ENCODE data around the gene RYR3.

RYR3 gene

DNA sequence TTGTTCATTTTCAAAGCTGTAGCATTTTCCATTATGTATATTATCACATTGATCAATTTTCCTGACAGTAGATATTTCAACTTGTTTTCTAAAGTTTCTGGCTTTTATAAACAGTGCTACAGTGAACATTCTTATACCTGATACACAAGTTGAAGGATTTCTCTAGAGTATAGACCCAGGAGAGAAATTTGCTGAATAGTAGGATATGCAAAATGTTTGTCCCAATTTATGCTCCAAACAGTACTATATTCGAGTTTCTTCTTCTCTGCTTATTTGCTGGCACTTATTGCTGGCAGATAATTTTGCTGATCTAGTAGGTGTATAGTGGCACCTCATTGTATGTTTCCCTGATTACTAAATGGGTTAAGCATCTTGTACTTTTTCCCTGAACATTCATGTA lies 540.3 kb downstream of the RYR3 start:
- no peak for DNase-seq

GRCh38 chr15:33852094-33852493 lies 541.3 kb downstream of the RYR3 start:
- DNase-seq: no peak

- no peak for DNase-seq
These were observed 541.8 kb downstream of the RYR3 start for GRCh38 chr15:33852570-33852969.

GRCh38 chr15:33857726-33858125 lies 547.0 kb downstream of the RYR3 start:
- DNase-seq: no peak

DNA sequence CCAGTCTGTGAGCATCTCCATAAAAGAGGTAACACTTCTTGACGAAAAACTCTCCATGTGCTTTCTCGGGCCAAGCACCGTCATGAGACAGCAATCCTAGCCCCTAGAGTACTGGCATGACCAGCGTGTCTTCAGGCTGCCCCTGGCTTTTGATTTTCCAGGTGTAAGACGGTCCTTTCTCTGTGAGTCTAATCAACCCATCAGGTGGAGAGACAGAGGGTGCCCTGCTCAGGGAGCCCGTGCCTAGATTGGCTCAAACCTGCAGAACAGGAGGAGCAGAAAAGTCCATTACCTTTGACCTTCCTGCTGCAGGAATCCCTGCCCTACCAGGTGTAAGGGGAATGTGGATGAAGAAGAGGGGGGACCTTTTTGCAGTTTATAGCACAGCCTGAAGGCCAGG lies 548.1 kb downstream of the RYR3 start:
- no peak for DNase-seq

DNA sequence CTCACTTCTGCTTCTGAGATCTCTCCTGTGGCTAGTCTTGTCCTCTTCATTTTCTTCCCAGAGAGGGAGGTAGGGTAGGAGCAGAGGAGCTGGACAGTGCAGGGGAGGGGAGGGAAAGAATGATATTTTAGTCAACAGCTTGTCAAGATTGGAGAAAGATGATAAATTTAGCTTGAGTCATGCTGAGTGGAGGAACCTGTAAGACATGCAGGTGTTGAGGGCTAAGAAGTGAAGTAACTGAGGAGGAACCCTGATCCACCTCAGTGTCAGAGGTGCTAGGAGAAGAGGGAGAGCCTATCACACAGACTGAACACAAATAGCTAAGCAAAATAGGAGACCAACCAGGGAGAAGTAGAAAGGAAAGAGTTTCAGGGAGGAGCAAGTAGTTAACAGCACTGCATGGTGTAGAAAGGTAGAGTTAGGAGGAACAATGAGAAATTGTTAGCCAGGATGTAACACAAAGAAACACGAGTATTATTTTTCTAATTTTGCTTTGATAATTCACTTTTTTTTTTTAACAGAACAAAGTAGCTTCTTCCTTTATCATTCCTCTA lies 549.3 kb downstream of the RYR3 start:
- DNase-seq: no peak

GRCh38 chr15:33860754-33861153 lies 550.0 kb downstream of the RYR3 start:
- DNase-seq: no peak

GRCh38 chr15:33864360-33865075 lies 553.8 kb downstream of the RYR3 start:
- no peak for DNase-seq

GRCh38 chr15:33865416-33865815 lies 554.6 kb downstream of the RYR3 start:
- DNase-seq: no peak

GRCh38 chr15:33866101-33866737 lies 555.5 kb downstream of the RYR3 start:
- no peak for DNase-seq

GRCh38 chr15:33871980-33872379 lies 561.2 kb downstream of the RYR3 start:
- DNase-seq: no peak

DNA sequence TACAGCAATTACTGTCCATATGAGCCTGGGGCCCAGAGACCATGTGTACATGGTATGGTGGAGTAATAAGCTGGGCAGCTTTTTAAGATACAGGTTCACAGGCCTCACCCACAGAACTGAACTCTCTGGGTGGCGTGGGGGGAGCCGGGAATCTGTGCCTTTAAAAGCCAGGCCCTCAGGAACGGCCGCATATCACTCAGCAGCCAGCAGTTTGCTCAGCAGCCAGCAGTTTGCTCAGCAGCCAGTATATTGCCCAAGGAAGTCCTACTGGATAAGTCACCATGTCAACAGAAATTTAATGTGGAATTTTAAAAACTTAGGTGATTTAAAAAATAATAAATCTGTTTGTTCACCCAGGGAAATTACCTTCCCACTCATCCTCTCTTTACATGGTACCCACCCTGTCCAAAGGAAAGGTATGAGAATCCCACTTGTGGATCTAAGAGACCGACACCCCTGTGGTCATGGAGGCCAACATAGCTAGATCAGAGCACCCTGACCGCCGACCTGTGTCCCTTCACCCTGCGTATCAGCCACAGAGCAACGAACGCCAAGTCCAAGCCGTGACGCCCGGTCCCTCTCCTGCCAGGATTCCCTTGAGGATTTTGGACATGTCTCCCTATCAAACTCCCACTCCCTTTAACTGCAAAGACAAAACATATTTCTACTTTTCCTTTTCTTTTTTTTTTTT lies 561.8 kb downstream of the RYR3 start:
- DNase-seq: no peak

DNA sequence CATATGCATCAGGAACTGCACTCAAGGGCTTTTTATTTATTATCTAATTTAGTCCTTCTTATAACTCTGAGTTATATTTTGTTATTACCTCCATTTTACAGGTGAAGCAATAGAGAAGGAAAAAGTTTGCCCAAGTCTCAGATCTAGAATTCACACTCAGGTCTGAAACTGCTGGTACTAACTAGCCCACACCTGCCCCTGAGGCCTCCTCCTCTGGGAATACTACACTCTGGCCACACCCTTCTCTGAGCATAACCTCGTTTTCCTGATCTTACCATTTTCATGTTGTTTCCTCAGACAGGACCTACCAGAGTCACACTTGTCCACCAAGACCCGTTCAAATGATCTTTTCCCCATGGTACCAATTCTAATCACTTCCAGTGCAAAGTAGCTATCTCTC lies 563.4 kb downstream of the RYR3 start:
- DNase-seq: no peak

DNA sequence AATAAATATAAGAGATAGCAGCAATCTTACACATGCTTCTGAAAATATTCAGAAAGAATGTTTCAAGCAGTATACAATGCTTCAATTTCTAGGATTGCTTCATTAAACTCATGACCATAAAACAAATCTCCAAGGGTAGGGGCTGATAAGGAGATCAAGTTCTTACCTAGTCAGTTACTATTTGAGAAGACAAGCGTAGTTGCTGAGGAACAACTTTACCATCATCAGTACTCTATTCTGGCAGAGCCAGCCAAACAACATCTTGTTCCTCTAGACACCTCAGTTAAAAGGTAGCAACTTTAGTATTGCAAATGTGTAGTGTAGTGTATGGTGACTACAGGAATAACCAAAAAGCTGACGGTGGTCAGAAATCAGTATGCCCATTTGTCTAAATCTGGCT lies 572.2 kb downstream of the RYR3 start:
- DNase-seq: no peak

DNA sequence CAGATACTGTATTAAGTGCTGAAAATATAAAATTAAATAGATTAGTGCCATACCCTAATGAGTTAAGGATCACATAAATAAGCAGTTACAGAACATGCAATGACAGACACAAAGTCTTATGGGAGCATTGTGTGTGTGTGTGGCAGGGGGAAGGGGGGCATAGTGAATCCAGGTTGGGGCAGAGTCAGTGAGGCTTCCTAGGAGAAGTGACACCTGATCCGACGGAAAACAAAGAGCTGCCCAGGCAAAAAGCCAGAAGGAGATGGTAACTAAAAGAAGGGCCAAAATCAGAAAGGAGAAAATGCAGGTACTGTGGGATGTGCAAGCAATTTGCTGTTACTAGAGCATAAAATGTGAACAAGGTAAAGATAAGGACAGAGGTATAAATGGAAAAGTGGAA lies 577.4 kb downstream of the RYR3 start:
- DNase-seq: no peak

DNA sequence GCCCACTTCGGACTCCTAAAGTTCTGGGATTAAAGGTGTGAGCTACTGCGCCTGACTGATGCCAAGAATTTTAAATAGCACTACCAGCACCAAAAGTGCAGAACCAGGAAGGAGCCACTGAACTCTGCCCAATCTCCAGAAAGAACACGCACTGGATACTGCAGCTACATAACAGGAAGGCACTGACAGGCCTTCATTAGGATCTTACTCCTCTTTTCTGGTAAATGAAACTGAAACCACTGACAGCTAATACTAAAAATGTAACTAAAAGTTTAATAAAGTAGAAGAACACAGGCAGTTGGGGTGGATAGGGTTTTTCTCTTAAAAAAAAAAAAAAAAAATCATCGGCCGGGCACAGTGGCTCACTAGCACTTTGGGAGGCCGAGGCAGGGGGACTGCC lies 583.4 kb downstream of the RYR3 start:
- no peak for DNase-seq

- DNase-seq: no peak
These were observed 591.3 kb downstream of the RYR3 start for GRCh38 chr15:33902043-33902442.

GRCh38 chr15:33903661-33904060 lies 592.9 kb downstream of the RYR3 start:
- no peak for DNase-seq

DNA sequence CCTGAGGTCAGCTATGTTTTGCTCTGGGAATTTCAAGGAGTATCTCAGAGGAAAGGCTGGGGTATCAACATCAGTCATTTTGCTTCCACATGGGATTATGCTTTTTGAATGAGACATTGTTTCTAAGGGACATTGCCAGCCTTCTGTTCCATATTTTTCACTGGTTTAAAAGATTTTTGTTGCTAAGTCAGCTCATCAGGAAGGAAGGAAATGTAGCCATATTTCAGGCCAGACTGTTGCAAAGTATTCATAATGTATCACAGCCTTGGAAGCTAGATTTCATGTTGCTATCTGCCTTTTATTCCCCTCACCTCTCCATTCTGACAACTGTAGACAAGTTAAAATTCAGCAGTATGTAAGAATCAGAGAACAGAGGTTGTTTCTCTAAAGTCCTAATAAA lies 596.6 kb downstream of the RYR3 start:
- no peak for DNase-seq

GRCh38 chr15:33908406-33908805 lies 597.6 kb downstream of the RYR3 start:
- DNase-seq: no peak

DNA sequence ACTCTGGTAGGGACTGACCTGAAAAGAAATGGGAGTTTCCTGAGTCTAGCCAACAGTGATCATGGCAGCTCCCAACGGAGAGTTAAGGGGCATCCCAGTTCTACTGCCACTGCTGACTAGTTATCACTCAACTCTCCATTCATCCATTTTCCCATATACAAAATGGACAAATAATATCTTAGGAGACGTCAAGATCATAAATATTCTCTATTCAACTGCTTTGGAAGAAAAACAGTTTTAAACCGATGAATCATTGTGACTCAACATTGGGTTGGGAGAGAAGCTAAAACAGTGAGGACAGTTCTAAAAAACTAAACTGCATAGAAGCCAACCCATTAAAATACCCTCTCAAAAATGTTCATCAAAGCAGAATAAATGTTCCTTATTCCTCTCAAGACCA lies 600.0 kb downstream of the RYR3 start:
- DNase-seq: no peak

DNA sequence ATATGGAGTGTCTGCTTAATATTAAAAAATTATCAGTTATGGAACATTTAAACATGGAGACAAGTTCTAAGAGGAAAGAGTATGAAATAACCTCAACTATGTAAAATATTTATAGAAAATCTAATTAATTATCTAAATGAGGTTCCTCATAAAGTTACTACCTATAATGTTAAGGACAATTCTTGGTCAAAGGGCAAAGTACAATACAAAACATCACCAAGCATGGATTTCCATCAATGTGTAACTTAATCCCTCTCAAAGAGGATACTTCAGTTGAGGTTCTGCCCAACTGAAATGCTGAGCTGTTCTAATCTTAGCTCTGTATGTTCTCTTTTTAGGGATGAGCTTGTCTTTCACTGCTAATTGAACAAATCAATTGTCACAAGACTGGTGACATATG lies 601.6 kb downstream of the RYR3 start:
- no peak for DNase-seq

DNA sequence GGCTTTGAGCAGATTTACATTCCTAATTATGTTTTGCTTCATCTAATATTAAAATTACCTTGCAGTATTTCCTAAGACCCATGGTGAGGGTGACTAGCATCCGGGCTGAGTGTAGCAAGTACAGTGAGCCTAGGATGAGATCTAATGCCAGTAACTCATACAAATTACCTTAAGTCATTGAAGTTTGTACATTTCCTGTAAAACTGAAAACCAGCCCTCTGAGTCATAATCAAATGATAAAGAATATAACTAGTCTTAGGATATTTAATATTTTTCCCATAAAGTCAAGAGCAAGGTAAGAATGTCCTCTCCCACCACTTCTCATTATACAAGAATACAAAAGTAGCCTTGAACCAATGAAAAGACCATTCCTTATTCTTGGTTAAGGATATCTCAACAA lies 602.7 kb downstream of the RYR3 start:
- DNase-seq: no peak

All from GOT3 (cell line).